SIG-M5 (cell line): ENCODE measurements around the gene H1-8.

Experiments used
- DNase-seq: peaks from one replicate; lab custom pipeline; 2025; lab: John Stamatoyannopoulos, UW

Gene H1-8

DNA sequence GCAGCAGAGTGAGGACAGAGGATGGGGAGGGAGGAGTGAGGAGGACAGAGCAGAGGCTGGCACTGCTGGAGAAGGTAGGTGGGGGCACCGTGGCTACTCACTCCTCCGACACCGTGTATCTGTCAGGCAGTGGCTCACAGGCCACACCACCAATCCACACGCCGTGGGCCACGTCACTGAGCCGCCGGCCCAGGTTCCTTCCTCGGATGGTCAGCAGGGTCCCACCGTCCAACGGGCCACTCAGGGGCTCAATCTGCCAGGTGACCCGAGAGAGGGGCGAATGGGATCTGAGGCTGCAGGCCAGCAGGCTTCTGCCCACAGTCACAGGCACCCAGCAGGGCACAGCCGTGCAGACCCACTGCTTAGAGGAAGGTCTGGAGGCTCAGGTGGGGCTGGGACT lies 30.5 kb downstream of the H1-8 start:
- DNase-seq = no peak

- no peak for DNase-seq
Observed at GRCh38 chr3:129574206-129574605, 31.2 kb downstream of the H1-8 start.

DNA sequence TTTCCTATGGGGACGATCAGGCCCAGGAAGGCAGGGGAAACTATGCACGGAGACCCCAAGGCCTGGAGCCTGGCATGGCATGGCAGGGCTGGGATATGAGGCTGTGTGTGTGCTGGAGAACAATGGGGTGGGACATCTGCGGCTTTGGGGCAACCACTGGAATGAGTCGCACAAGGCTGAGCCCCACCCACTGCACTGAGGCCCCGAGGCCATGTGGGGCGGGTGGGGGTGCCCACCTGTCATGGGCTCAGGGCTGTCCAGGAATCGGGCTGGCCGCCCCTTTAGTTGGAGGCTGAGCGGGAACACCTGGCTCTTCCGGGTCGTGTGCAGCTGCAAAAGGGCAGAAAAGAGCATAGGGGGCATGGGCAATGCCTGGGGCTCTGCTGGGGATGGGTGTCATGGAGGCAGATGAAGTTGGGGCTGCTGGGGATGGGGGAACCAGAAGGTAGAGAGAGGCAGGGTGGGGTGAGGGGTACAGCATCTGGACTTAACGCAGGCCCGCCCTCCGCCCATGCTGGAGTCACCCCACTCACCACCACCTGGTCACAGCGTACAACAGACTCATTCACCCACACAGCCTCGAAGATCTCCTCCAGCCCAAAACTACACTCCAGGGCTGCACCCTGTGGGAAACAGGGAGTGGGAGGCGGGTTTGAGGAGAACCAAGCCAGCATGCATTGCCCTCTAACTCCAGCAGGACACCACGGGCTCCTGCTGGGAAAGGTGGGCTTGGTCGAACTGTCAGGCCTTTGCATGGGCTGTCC lies 32.4 kb downstream of the H1-8 start:
- no peak for DNase-seq

GRCh38 chr3:129575997-129576384 lies 33.0 kb downstream of the H1-8 start:
- no peak for DNase-seq

GRCh38 chr3:129576514-129577352 lies 33.8 kb downstream of the H1-8 start:
- no peak for DNase-seq

DNA sequence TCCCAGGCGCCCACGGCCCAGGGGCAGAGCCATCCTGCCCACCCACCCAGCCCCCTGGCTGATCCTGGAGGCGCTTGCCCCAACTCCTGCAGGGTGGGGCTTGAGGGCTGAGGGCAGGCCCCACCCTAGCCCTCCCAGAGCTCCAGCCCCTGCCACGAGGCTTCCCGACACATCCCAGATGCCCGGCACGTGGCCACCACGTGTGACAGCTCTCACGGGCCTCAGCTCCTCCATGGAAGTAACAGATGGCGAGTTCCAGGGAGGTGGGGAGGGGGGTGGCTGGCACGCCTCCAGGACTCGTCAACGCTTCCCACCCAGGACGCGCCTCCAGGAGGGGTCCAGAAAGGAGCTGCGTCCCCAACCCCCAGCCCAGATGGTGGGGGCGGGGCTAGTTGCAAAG lies 34.4 kb downstream of the H1-8 start:
- no peak for DNase-seq

DNA sequence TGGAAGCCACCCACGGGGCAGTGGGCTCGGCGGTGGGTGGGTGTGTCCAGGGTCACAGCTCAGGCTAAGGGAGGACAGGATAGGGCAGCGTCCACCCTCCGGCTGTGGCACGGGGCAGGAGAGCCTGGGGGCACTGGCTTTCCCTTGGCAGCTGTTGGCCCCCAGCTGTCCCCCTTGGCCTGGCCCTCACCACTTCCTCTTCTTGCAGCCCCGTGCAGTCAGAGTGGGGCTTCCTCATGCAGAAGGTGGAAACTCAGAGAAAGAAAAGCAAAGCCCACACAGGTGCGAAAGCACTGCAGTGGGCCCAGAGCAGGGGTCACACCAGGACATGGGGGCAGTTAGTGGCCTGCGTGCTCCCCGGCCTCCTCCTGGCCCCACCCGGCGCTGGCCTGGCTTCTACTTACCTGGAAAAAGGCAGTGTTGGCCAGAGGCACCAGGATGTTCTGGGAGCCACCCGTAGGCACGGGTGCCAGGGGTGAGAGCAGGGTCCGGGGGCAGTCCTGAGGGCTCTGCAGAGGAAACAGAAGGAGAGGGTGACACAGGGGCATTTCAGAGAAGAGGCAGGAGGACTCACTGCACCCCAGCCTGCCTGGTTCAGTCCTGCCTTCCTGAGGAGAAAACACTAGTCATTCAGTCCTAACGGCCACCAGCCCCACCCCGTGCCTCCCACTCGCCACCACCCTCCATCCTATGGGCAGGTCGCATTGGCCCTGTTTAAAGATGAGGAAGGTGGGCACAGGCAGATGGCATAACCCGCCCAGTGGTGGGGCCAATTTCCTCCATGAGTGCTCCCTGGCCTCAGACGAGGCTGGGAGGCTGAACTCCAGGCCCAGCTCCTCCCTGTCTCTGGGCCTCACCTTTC lies 35.2 kb downstream of the H1-8 start:
- no peak for DNase-seq

GRCh38 chr3:129579991-129580390 lies 37.0 kb downstream of the H1-8 start:
- no peak for DNase-seq

GRCh38 chr3:129581623-129582022 lies 38.6 kb downstream of the H1-8 start:
- no peak for DNase-seq

DNA sequence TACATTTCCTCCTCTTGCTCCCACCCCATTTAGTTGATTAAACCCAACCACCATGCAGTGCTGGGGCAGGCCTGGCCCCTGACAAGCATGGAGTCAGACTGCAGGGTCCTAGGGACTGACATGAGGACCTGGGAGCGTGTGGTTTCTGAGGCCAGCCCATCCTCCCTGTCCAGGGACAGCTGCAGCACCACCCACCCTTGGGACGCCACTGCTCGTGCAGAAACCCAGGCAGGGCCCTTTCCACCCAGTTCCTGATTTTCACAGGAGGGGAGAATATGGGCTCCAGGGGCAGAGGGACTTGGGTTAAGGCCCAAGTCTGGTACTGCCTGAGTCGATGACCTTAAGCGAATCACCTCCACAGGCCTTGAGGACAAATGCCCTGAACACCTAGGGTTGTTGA lies 39.8 kb downstream of the H1-8 start:
- no peak for DNase-seq

GRCh38 chr3:129583289-129583688 lies 40.3 kb downstream of the H1-8 start:
- DNase-seq = no peak

DNA sequence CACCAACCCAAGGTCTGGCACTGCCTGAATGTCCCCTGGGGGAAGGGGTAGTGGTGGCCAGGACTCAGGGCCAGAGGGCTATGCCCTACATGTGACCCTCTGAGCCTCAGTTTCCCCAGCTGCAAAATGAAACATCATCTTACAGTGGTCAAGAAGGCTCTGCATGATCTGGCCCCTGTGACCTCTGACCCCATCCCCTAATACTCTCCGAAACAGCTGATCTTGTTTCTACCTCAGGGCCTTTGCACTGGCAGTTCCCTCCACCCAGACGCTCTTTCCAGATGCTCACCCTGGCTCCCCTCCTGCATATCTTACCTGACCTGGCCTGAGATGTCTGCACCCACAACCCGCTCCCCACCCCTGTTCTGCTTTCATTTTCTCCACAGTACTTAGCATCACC lies 41.7 kb downstream of the H1-8 start:
- no peak for DNase-seq

- DNase-seq = no peak
Observed at GRCh38 chr3:129585949-129586657, 43.1 kb downstream of the H1-8 start.

DNA sequence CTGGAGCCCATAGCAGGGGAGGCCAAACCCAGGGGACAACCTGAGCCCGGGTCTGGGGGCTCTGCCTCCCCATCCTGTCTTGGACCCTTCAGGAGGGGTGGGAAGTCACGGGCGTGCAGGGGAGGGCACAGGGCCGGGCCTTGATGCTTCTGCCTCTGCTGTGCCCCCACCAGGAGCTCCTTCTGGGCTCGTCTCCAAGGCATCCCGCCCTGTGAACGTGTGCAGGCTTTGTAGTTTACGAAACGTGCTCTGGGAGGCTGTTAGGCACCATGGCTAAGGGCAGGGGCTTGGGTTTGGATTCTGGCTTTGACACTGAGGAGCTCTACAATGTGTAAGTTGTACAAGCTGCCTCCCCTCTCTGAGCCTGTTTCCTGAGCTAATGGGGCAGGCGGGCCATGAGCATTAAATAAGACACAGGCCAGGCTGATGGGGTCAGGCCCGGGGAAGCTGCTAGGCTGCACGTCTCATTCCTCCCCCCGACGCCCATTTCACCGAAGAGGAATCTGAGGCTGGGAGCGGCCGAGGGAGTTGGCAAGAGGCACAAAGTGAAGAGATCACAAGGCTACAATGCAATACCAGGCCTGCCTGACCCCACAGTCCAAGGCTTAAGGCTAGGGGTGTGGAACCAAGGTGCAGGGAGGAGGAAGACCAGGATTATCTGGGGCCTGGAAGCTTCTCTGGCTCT lies 43.9 kb downstream of the H1-8 start:
- DNase-seq = no peak

GRCh38 chr3:129587566-129588210 lies 44.7 kb downstream of the H1-8 start:
- DNase-seq = no peak

DNA sequence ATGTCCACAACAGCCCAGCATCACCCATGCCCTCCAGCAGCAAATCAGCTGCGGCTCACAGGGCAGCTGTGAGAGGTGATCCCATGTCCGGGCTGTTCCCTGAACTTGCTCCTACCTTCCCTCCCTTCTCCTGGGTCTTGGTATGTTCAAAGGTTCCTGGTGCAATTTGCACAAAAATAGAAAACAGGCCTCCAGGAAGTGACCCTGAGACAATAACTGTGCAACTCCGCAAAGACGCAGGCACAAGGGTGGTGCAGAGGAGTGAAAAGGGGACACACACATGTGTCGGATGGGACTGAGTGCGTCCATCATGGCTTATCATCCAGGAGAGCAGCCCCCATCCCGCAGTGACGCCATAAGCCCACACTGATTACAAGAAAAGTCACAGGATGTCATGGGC lies 47.2 kb downstream of the H1-8 start:
- no peak for DNase-seq

DNA sequence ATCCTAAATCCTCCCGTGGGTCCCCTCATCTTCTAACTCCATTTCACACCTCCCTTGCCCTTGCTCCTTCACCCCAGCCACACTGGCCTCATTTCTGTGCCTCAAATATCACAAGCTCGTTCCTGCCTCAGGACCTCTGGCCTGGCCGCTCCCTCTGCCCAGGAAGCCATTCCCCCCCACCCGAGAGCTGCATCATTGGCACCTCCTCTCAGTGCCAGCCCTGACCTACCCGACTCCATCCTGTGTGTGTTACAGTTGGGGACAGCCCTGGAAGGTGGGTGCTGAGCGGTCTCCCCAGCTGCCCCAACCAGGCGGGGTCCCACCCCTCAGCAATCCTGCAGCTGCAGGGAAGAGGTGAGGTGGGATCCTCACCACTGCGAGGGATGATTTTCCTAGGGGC lies 49.0 kb downstream of the H1-8 start:
- DNase-seq = no peak

DNA sequence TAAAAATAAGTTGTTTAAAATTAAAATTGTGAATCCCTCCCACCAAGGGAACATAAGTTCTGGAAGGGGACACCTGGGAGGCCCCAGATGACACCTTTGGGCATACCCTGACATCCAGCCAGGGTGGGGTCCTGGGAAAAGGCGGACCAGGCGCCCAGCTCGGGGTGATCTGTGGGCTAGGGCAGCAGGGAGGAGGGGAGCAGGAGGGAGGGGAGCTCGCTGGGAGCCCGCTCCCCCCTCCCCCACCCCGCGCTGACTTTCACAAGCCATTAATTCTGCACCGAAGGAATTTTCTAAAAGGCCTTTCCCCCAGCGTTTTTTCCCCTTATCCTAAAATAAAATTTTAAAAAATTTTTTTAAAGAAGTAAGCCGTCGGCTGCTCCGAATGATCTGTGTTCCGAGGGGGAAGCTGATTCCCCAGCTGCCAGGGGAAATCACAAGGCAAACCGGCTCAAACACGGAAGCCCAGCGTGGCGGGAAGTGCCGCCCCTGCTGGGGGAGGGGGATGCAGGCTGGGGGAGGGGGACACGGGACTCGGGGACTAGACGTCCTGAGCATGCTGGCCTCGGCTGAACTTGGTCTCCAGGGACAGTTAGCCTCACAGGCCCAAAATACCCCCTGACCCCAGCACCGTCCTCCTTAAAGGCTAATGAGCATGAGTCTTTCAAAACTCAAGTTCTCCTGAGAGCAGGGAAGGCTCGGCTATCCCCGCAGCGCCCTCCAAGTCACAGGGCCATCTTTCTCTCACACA lies 49.6 kb downstream of the H1-8 start:
- DNase-seq = no peak

GRCh38 chr3:129593230-129593594 lies 50.2 kb downstream of the H1-8 start:
- no peak for DNase-seq
